Measurements from ENCODE around the gene MAT1A.

Gene MAT1A

GRCh38 chr10:80281784-80282765 lies 7.4 kb downstream of the MAT1A start:
- DNase-seq (ENCODE audit: low read depth), result no peak

- DNase-seq (ENCODE audit: low read depth), result no peak
Measured at GRCh38 chr10:80281292-80281691, 8.2 kb downstream of the MAT1A start.

GRCh38 chr10:80280071-80280800 lies 9.2 kb downstream of the MAT1A start:
- no peak for DNase-seq (ENCODE audit: low read depth)

GRCh38 chr10:80279146-80279545 lies 10.3 kb downstream of the MAT1A start:
- no peak for DNase-seq (ENCODE audit: low read depth)

GRCh38 chr10:80278480-80278879 lies 11.0 kb downstream of the MAT1A start:
- no peak for DNase-seq (ENCODE audit: low read depth)

GRCh38 chr10:80277567-80278250 lies 11.7 kb downstream of the MAT1A start:
- DNase-seq (ENCODE audit: low read depth), result no peak

GRCh38 chr10:80277016-80277415 lies 12.4 kb downstream of the MAT1A start:
- DNase-seq (ENCODE audit: low read depth), result no peak

GRCh38 chr10:80276335-80276734 lies 13.1 kb downstream of the MAT1A start:
- no peak for DNase-seq (ENCODE audit: low read depth)

GRCh38 chr10:80275756-80276155 lies 13.7 kb downstream of the MAT1A start:
- DNase-seq (ENCODE audit: low read depth), result no peak

- DNase-seq (ENCODE audit: low read depth), result no peak
Measured at GRCh38 chr10:80275135-80275498, 14.3 kb downstream of the MAT1A start.

- no peak for DNase-seq (ENCODE audit: low read depth)
Measured at GRCh38 chr10:80274396-80275134, 14.9 kb downstream of the MAT1A start.

- no peak for DNase-seq (ENCODE audit: low read depth)
Measured at GRCh38 chr10:80273523-80274170, 15.8 kb downstream of the MAT1A start.

GRCh38 chr10:80272793-80273522 lies 16.5 kb downstream of the MAT1A start:
- no peak for DNase-seq (ENCODE audit: low read depth)

GRCh38 chr10:80271416-80271815 lies 18.0 kb downstream of the MAT1A start:
- DNase-seq (ENCODE audit: low read depth), result no peak

- DNase-seq (ENCODE audit: low read depth), result no peak
Measured at GRCh38 chr10:80270887-80271286, 18.6 kb downstream of the MAT1A start.

GRCh38 chr10:80268938-80269588 lies 20.4 kb downstream of the MAT1A start:
- no peak for DNase-seq (ENCODE audit: low read depth)

- no peak for DNase-seq (ENCODE audit: low read depth)
Measured at GRCh38 chr10:80268266-80268665, 21.2 kb downstream of the MAT1A start.

- DNase-seq (ENCODE audit: low read depth), result no peak
Measured at GRCh38 chr10:80266513-80266863, 23.0 kb downstream of the MAT1A start.

GRCh38 chr10:80265740-80266512 lies 23.5 kb downstream of the MAT1A start:
- DNase-seq (ENCODE audit: low read depth), result no peak
